SU-DHL-6 (cell line): ENCODE results near the gene IL33.

Source experiments
- CTCF ChIP-seq: fragments of 200-600 bp; sonication (generic); IDR thresholded peaks from one replicate; pipeline ENCODE4 v1.5.1; 2017; ENCODE audit warnings: antibody characterized with exemption, mild to moderate bottlenecking, low read length, moderate library complexity; ENCODE audit not compliant: insufficient read depth, poor library complexity, severe bottlenecking
- EZH2phosphoT487 ChIP-seq: fragments of 200-600 bp; sonication (generic), shearing (Covaris generic); conservative IDR thresholded peaks from 2 replicates; pipeline ENCODE4 v1.6.1; 2018; ENCODE audit warnings: mild to moderate bottlenecking, antibody characterized with exemption, low read length, moderate library complexity, mixed read lengths

- no peak for TF ChIP-seq CTCF
- TF ChIP-seq EZH2phosphoT487, result no peak
These were observed 395 bp downstream of the IL33 start for GRCh38 chr9:6216002-6216401.
